ENCODE measurements around the gene DNMT1.

DNMT1 gene

GRCh38 chr19:10116866-10117616 lies 77.7 kb downstream of the DNMT1 start:
- no peak overlapping the region for H3K27ac ChIP-seq
- no peak for TF ChIP-seq CTCF (IDR thresholded peaks at IDR 0.05)
- TF ChIP-seq ZFX (IDR thresholded peaks at IDR 0.05; ENCODE audit: borderline replicate concordance) = no peak

GRCh38 chr19:10116085-10116865 lies 78.5 kb downstream of the DNMT1 start:
- no peak for TF ChIP-seq CTCF (IDR thresholded peaks at IDR 0.05)
- no peak for TF ChIP-seq ZFX (IDR thresholded peaks at IDR 0.05; ENCODE audit: borderline replicate concordance)
- H3K27ac ChIP-seq = no peak overlapping the region

- no peak for TF ChIP-seq CTCF (IDR thresholded peaks at IDR 0.05)
- TF ChIP-seq ZFX (IDR thresholded peaks at IDR 0.05; ENCODE audit: borderline replicate concordance) = no peak
- peak overlapping the region; percentile 63; the same call in 1 of the 2 replicates for H3K27ac ChIP-seq
Observed at GRCh38 chr19:10115392-10116084, 79.2 kb downstream of the DNMT1 start.

- H3K27ac ChIP-seq = peak overlapping the region; percentile 63
- TF ChIP-seq ZFX (IDR thresholded peaks at IDR 0.05; ENCODE audit: borderline replicate concordance) (no peak), CTCF (IDR thresholded peaks at IDR 0.05) (no peak)
Observed at GRCh38 chr19:10114651-10115391, 79.9 kb downstream of the DNMT1 start.

GRCh38 chr19:10113964-10114650 lies 80.6 kb downstream of the DNMT1 start:
- H3K27ac ChIP-seq = peak overlapping the region; percentile 63
- TF ChIP-seq CTCF (IDR thresholded peaks at IDR 0.05) (no peak), ZFX (IDR thresholded peaks at IDR 0.05; ENCODE audit: borderline replicate concordance) (no peak)

- H3K27ac ChIP-seq = peak overlapping the region; percentile 63
- TF ChIP-seq CTCF (IDR thresholded peaks at IDR 0.05) (no peak), ZFX (IDR thresholded peaks at IDR 0.05; ENCODE audit: borderline replicate concordance) (no peak)
Observed at GRCh38 chr19:10113592-10113963, 81.2 kb downstream of the DNMT1 start.
